Activated naive CD8-positive, alpha-beta T cell treated with anti-CD3 and anti-CD28 coated beads, Interleukin-2, amount 10 ng/mL, durations not matched to agents 7 days and 5 days (primary cell): Measurements from ENCODE around the gene ANXA3. TPM values are rescaled to one million over a fixed set of nuclear protein-coding genes. Genes with fewer than 3 reads are reported as not detected.
"Not testable (repeated sequence)": the region's sequence is repeated elsewhere in the genome, so short reads cannot be mapped to it uniquely, and the experiment has no call there.

Experiments used
- ATAC-seq: fragments of 150-1000 bp; cut with Tn5 transposase; one replicate; pipeline ENCODE4 v1.10.0; 2021; ENCODE audit warnings: low read depth, moderate library complexity
- POLR2A ChIA-PET: fragments of 350-600 bp; sonication (Branson Sonifier 250); formaldehyde crosslinking; loops from one replicate; lab custom pipeline; 2021; ENCODE audit warnings: antibody characterized with exemption; lab: Charles Lee
- DNase-seq: peaks from one replicate; pipeline ENCODE4 v3.0.0; 2021
- H3K27ac Mint-ChIP-seq: one replicate; pipeline ENCODE4 v1.8.0; 2022; ENCODE audit warnings: mild to moderate bottlenecking, mixed read lengths
- H3K27me3 Mint-ChIP-seq: one replicate; pipeline ENCODE4 v1.8.0; 2022; ENCODE audit warnings: mild to moderate bottlenecking, moderate library complexity, mixed read lengths
- H3K36me3 Mint-ChIP-seq: one replicate; pipeline ENCODE4 v1.8.0; 2021; ENCODE audit warnings: mild to moderate bottlenecking, mixed read lengths
- H3K4me1 Mint-ChIP-seq: one replicate; pipeline ENCODE4 v1.8.0; 2021; ENCODE audit warnings: mixed read lengths
- H3K4me3 Mint-ChIP-seq: one replicate; pipeline ENCODE4 v1.8.0; 2022; ENCODE audit warnings: mild to moderate bottlenecking, moderate library complexity, mixed read lengths
- H3K9me3 Mint-ChIP-seq: one replicate; pipeline ENCODE4 v1.8.0; 2021; ENCODE audit warnings: mixed read lengths
- total RNA-seq, 2 experiments: library from RNA; stranded (reverse); gene quantifications; one replicate each; pipeline ENCODE4 v1.2.3, GENCODE V29; 2021

The ANXA3 gene
- total RNA-seq, 2 experiments from 2014 or later: 5.1 to 5.6 TPM

DNA sequence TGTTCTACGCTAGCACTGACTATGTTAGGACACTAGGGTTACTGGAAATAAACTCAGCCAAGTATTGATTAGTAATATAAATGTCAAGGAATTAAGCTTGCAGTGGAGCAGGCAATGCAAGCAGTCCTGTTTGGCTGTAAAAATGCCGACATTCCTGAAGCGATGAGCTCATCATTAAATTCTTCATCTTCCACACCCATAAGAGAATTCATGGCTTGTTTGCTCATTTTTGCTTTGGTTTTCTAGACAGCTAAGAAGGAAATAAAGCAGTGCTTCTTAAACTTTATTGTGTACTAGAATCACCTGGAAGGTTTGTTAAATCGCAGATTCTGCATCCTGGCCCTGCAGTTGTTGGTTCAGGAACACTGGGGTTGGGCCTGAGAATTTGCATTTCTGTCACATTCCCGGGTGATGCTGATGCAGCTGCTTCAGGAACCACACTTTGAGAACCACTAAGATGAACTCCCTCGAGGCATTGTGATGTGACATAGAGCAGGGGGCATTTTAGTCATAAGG is 17.8 kb downstream of the ANXA3 start:
- Mint-ChIP-seq H3K4me1 (peaks cover 5% of the 10 kb centered on the region), H3K27ac (no peak overlapping the region), H3K9me3 (no peaks in the 10 kb centered on the region), H3K27me3 (peaks cover 9% of the 10 kb centered on the region), H3K36me3 (peaks cover 10% of the 10 kb centered on the region), H3K4me3 (no peak overlapping the region)
- POLR2A ChIA-PET: no interaction called here
- no peak for DNase-seq
- no peak for ATAC-seq

DNA sequence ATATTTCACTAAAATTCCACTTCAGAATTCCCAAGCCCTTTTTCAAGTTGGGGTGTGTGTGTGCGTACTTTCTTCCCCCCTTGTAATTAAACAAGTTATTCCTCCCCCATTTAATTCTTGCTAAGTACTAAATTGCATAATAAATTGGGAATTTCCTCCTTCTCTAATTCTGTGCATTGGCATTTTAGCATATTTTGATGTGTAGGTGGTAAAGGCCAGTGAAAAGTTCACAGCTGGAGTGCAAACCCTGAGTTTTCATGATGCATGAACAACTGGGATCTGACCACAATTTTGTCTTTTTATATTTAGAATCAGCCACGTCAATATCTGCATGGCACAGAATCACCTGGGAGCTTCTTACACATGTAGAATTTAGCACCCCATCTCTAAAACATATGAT is 18.5 kb downstream of the ANXA3 start:
- peaks cover 8% of the 10 kb centered on the region for H3K36me3 Mint-ChIP-seq
- H3K9me3 Mint-ChIP-seq: no peaks in the 10 kb centered on the region
- no peak overlapping the region for H3K27ac Mint-ChIP-seq
- H3K4me1 Mint-ChIP-seq: peaks cover 5% of the 10 kb centered on the region
- H3K27me3 Mint-ChIP-seq: peaks cover 5% of the 10 kb centered on the region
- ATAC-seq: no peak
- no peak for DNase-seq
- POLR2A ChIA-PET: no interaction called here
- H3K4me3 Mint-ChIP-seq: no peak overlapping the region

- no peak overlapping the region for H3K4me3 Mint-ChIP-seq
- H3K4me1 Mint-ChIP-seq: peaks cover 5% of the 10 kb centered on the region
- H3K27me3 Mint-ChIP-seq: peaks cover 7% of the 10 kb centered on the region
- H3K27ac Mint-ChIP-seq: no peak overlapping the region
- H3K9me3 Mint-ChIP-seq: no peaks in the 10 kb centered on the region
- H3K36me3 Mint-ChIP-seq: peaks cover 9% of the 10 kb centered on the region
- POLR2A ChIA-PET: no interaction called here
- no peak for DNase-seq
- no peak for ATAC-seq
Observed at GRCh38 chr4:78571804-78572203, 20.2 kb downstream of the ANXA3 start.

DNA sequence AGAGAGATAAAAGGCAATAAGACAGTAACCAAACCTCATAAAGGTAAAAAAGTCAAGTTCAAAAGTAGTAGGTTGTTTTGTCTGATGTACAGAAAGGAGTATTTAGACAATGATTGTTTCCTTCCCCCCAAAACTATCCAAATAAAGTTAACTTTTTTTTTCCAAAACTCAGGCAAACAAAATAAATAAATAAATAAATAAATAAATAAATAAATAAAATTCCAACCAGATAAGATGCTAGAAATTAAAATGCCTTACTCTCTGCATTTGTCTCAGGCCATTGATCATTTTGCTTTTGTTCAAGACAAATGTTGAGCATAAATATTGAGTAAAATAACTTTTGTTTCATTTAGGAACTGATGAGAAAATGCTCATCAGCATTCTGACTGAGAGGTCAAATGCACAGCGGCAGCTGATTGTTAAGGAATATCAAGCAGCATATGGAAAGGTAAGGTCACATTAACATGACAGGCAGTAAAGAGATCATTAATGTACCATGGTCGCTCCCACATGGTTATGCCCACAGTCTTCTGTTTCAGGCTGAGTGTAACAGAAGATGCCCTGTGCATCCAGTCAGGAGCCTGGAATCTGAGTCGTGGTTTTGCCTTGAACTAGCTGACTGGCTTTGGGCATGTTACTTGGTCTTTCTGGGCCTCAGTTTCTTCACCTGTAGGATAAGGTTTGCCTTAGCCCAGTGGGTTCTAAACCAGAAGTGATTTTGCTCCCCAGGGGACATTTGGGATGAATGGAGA is 27.3 kb downstream of the ANXA3 start:
- H3K27me3 Mint-ChIP-seq: peaks cover 3% of the 10 kb centered on the region
- DNase-seq (no peak), ATAC-seq (no peak)
- no peak overlapping the region for H3K27ac Mint-ChIP-seq
- H3K4me1 Mint-ChIP-seq: no peaks in the 10 kb centered on the region
- POLR2A ChIA-PET: no interaction called here
- no peaks in the 10 kb centered on the region for H3K9me3 Mint-ChIP-seq
- H3K36me3 Mint-ChIP-seq: peaks cover 18% of the 10 kb centered on the region
- no peak overlapping the region for H3K4me3 Mint-ChIP-seq

- H3K27me3 Mint-ChIP-seq: peaks cover 1% of the 10 kb centered on the region
- POLR2A ChIA-PET: no interaction called here
- H3K27ac Mint-ChIP-seq: no peak overlapping the region
- H3K4me1 Mint-ChIP-seq: peaks cover 2% of the 10 kb centered on the region
- no peaks in the 10 kb centered on the region for H3K9me3 Mint-ChIP-seq
- no peak for DNase-seq
- ATAC-seq: no peak
- no peak overlapping the region for H3K4me3 Mint-ChIP-seq
- H3K36me3 Mint-ChIP-seq: peaks cover 25% of the 10 kb centered on the region
Observed at GRCh38 chr4:78581618-78582017, 30.0 kb downstream of the ANXA3 start.

GRCh38 chr4:78584863-78585547 is 33.4 kb downstream of the ANXA3 start:
- Mint-ChIP-seq H3K4me1 (peaks cover 2% of the 10 kb centered on the region), H3K27ac (no peak overlapping the region), H3K4me3 (no peak overlapping the region), H3K27me3 (no peaks in the 10 kb centered on the region), H3K36me3 (peaks cover 26% of the 10 kb centered on the region), H3K9me3 (no peaks in the 10 kb centered on the region)
- POLR2A ChIA-PET: interaction anchor here (0.6 kb wide), 1 partner anchor 73 kb away, joined by 3 read pairs; no protein-coding TSS in a partner anchor
- no peak for DNase-seq
- ATAC-seq: no peak

- no peak for ATAC-seq
- peaks cover 25% of the 10 kb centered on the region for H3K36me3 Mint-ChIP-seq
Observed at GRCh38 chr4:78585633-78586032, 34.1 kb downstream of the ANXA3 start.

GRCh38 chr4:78588894-78589545 is 37.5 kb downstream of the ANXA3 start:
- Mint-ChIP-seq H3K4me1 (peaks cover 2% of the 10 kb centered on the region), H3K4me3 (no peak overlapping the region), H3K36me3 (peaks cover 16% of the 10 kb centered on the region), H3K9me3 (no peaks in the 10 kb centered on the region), H3K27me3 (no peaks in the 10 kb centered on the region), H3K27ac (no peak overlapping the region)
- ATAC-seq: no peak
- DNase-seq: no peak
- POLR2A ChIA-PET: no interaction called here

More at GRCh38 chr4:78585633-78586032, 34.1 kb downstream of the ANXA3 start:
- H3K9me3 Mint-ChIP-seq: no peaks in the 10 kb centered on the region
- no peak overlapping the region for H3K4me3 Mint-ChIP-seq
- DNase-seq: no peak
- POLR2A ChIA-PET: interaction anchor here (0.6 kb wide), 1 partner anchor 72 kb away, joined by 3 read pairs; no protein-coding TSS in a partner anchor
- H3K4me1 Mint-ChIP-seq: peaks cover 2% of the 10 kb centered on the region
- no peaks in the 10 kb centered on the region for H3K27me3 Mint-ChIP-seq
- no peak overlapping the region for H3K27ac Mint-ChIP-seq

GRCh38 chr4:78591404-78591803 is 39.8 kb downstream of the ANXA3 start:
- Mint-ChIP-seq H3K36me3 (peaks cover 9% of the 10 kb centered on the region), H3K27me3 (no peaks in the 10 kb centered on the region), H3K4me1 (no peaks in the 10 kb centered on the region), H3K27ac (no peak overlapping the region), H3K4me3 (no peak overlapping the region), H3K9me3 (no peaks in the 10 kb centered on the region)
- DNase-seq (no peak), ATAC-seq (no peak)
- POLR2A ChIA-PET: no interaction called here

DNA sequence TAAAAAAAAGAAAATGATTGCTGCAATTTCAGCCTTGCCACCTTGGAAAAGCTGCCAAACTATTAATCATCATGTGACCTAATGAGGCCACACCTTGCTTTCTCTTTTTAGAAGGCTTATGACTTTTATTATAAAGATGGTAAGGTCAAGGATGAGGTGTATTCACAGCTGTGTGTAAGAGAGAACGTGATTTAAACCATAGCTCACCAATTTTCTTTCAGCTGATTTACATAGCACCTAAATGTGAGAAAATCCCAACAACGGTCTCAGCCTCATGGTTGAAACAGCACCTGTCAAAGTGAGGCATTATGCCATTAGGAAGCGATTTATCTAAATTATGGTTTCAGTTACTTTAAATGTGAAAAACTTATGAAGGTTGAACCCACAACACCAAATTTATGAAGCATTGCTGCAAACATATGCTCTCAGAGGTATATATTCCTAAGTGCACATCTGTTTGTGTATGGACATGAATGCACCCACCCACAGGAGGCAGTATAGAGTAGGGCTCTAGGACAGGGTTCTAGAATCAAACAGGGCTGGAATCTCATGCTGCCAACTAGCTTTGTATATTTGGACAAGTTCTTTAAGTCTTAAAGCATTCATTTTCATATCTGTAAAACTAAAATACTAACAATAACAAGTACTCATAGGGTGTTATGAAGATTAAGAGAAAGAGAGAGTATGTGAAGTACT is 40.7 kb downstream of the ANXA3 start:
- ATAC-seq: no peak
- H3K27ac Mint-ChIP-seq: no peak overlapping the region
- H3K4me1 Mint-ChIP-seq: no peaks in the 10 kb centered on the region
- POLR2A ChIA-PET: no interaction called here
- H3K27me3 Mint-ChIP-seq: no peaks in the 10 kb centered on the region
- DNase-seq: no peak
- peaks cover 8% of the 10 kb centered on the region for H3K36me3 Mint-ChIP-seq
- H3K9me3 Mint-ChIP-seq: no peaks in the 10 kb centered on the region
- H3K4me3 Mint-ChIP-seq: no peak overlapping the region

GRCh38 chr4:78596111-78596742 is 44.7 kb downstream of the ANXA3 start:
- Mint-ChIP-seq H3K4me3 (no peak overlapping the region), H3K27me3 (no peaks in the 10 kb centered on the region), H3K9me3 (no peaks in the 10 kb centered on the region), H3K27ac (no peak overlapping the region), H3K36me3 (peaks cover 11% of the 10 kb centered on the region), H3K4me1 (no peaks in the 10 kb centered on the region)
- ATAC-seq (no peak), DNase-seq (no peak)
- POLR2A ChIA-PET: no interaction called here

- H3K9me3 Mint-ChIP-seq, H3K27ac Mint-ChIP-seq: not testable (repeated sequence)
- H3K36me3 Mint-ChIP-seq: peaks cover 21% of the 10 kb centered on the region
Observed at GRCh38 chr4:78598431-78598830, 46.9 kb downstream of the ANXA3 start.

DNA sequence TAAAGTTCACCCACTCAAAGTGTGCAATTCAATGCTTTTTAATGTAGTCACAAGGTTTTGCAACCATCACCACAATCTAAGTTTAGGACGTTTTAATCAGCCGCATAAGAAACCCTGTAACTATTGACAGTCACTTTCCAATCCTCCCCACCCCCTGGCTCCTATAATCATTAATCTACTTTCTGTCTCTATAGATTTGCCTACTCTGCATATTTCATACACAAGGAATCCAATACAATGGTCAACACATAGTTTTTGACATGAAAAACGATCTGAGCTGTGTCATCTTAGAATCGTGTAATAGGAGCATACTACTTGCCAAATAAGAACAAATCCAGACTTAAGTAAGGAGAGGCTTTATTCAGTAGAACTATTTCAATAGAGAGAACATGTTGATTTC is 47.6 kb downstream of the ANXA3 start:
- H3K4me1 Mint-ChIP-seq: no peaks in the 10 kb centered on the region
- POLR2A ChIA-PET: no interaction called here
- no peaks in the 10 kb centered on the region for H3K9me3 Mint-ChIP-seq
- no peaks in the 10 kb centered on the region for H3K27me3 Mint-ChIP-seq
- ATAC-seq (no peak), DNase-seq (no peak)
- H3K36me3 Mint-ChIP-seq: peaks cover 22% of the 10 kb centered on the region
- H3K4me3 Mint-ChIP-seq: no peak overlapping the region
- H3K27ac Mint-ChIP-seq: no peak overlapping the region

More at GRCh38 chr4:78598431-78598830, 46.9 kb downstream of the ANXA3 start:
- H3K4me3 Mint-ChIP-seq, H3K27me3 Mint-ChIP-seq, POLR2A ChIA-PET, DNase-seq, H3K4me1 Mint-ChIP-seq, ATAC-seq: not testable (repeated sequence)
